Stimulated activated CD8-positive, alpha-beta memory T cell treated with anti-CD3 and anti-CD28 coated beads, Interleukin-12 subunit alpha, Interleukin-12 subunit beta, amount 100 ng/mL, for 1 hour (primary cell): ENCODE results near the gene LDB3.

Source experiments
- DNase-seq: peaks from one replicate; pipeline ENCODE4 v3.0.0-alpha.2; 2020; ENCODE audit warnings: low read depth

The LDB3 gene

DNA sequence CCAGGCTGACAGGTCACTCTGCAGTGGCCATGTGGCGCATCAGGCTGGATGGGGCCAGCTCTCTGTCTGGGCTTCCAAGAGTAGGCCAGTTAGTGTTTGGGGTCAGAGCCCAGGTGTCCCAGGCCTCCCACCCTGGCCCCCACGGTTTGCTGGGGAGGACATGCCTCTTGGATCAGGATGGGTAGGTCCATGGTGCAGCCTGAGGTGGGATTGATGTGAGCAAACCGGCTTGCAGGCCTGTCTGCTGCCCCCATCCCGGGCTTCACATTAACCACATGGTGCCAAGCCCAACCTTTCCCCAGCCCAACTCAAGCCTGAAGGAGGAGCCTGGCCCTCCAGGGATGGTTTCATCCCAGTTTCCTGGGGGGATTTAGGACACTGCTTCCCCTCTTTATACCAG lies 39.2 kb downstream of the LDB3 start:
- DNase-seq, result no peak

DNA sequence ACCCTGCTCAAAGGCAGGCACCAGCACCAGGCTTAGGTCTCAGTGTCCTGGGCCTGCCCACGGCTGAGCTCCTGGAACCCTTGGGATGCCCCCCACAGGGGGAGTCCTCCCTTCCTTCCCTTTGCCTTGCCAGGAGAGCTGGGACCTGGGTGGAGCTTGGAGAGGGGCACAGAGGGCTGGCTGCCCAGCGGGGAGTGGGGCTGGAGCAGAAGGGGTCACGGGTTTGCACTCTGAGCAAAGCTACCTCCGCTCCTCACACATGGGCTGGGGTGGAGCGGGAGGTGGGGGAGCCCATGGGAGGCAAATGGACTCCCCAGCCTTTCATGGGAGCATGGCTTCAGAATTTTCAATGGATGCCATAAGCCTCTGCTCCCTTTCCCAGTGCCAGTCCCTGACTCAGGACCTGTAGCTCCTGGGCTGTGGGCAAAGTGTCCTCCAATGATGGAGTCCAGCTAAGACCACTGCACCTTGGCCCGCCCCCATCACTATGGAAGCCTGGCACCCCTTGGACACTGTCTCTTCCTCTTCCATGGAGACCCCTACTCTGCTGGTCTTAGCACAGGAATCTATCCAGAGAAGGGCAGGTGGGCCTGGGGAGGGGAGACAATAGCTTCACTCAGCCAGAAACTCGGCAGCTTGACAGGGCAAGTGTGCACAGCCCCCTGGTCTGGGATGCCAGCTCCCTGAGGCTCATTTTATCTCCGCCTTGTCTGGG lies 39.9 kb downstream of the LDB3 start:
- DNase-seq, result no peak

DNA sequence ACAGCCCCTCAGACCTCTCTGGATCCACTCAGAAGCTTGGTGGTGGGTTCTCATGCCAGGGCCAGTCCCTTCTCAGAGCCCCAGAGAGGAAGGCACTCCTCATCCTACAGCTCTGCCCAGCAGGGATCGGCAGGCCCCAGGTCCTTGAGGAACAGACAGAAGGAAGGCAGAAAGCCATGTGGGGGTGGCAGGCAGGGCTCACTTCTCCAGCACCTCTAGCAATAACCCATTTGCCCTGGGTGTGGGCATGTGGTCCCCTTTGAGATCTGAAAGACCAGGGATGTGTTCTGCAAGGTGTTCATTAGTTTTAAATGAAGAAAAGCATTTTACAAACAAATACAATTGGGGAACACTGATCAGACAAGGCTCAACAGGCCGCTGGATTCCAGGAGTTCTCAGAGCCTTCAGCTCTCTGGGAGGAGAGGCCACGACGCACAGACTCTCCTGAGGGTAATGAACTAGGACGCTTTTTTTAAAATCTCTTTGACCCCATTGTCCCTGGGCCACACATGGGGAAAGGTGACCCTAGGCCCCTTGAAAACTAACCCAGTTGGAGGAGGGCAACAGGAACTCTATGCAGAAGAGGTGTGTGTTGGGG lies 40.6 kb downstream of the LDB3 start:
- DNase-seq, result no peak

DNA sequence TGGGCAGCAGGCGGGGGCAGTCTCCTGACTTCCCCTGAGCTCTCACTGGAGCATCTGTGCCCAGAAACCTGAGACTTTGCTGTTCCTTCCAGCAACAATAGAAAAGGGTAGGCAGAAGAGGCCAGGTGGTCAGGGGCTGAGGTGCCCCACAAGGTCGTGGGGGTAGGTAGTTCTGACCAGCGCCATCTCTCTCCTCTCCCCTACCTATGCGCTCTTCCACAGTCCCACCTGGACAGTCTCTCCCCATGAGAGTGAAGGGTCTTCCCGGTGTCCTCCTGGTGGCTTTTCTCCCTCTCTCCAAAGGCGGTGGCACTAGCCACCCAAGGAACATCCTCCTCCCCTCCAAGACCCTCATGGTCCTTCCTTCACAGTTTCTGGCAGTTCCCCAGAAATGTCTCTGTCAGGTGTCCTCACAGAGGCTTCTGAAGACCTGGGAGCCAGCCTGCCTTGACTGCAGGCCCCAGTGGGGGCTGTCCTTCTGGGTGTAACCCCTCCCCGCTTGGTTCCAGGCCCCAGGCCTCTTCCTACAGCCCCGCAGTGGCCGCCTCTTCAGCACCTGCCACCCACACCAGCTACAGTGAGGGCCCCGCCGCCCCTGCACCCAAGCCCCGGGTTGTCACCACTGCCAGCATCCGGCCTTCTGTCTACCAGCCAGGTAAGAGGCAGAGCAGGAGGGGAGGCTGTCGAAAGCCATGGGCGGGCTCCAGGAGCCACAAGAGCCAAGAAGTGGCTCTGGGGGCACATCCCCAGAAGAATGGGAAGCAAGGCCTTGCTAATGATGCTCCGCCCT lies 41.3 kb downstream of the LDB3 start:
- DNase-seq, result no peak

DNA sequence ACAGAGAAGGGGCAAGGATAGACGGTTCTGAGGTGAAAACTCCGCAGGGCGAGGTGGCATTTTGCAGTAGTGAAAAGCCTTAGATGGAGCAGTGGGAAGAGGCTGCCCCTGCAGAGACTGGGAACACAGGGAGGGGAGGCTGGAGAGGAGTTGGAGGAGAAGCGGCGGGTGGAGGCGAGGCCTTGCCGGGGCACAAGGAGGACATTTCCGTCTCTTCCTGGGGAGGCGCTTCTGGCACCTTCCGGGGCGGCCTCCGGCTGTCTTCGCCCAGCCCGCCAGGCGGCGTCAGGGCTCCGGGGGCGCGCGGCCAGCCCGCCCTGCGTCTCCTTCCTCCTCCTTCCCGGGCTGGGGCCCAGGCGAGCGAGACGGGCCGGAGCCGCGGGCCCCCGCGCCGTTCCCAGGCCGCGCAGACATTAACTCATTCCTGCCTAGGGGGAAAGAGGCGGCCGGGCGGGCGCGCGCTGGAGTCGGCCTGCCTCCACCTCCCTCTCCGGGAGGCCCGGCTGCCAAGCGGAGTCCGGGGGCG lies 42.7 kb downstream of the LDB3 start:
- DNase-seq, result peak; percentile 70

DNA sequence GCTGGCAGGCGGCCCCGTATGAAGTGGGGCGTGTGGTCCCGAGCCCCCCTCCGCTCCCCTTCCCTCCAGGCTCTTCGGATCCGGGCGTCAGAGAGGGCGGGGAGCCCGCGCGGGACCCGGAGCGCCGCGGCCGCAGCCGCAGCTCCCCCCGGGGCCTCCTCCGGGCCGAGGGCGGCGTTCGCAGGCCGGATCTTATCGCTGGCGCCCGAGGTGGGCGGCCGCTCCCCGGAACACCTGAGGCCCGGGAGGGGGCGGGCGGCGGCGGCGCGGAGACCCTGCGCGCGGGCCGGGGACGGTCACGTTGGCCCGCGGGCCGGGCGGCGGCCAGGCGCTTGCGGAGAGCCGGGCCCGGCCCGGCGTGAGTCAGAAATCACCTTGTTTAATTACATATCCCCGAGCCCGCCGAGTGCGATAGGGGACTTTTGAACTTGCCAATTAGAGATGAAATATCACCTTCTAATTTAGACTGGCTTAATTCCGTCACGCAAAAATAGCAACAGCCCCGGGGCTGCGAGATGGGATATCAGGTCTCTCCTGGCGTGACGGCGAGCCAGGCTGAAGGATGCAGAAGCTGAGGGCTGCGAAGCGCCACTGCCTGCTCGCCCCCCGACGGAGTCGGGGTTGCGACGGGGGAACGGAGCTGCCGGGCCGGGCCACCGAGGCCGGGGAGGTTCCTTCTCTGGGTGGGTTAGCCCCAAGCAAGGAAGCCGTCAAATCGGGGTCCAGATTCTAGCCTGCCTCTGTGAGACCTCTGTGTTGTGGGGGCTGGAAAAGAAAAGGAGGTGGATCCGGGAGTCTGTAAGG lies 43.4 kb downstream of the LDB3 start:
- DNase-seq, result peak; percentile 4

DNA sequence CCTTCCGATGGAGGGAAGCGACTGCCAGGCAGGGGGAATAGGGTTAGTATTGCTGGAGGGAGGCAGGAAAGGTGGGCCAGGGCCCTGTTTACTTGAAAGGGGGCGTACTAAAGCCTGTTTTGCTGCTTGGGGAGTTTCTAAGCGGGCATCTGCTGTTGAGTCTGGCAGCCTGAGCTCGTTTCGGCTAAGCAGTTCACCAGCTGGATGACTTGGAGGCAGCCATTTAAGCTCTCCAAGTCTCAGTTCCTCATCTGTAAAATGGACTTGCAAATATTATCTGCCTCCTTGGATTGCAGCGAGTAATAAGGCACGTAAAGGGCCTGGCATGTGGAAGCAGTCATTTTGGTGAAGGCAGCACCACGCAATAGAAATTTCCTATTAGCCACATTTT lies 44.0 kb downstream of the LDB3 start:
- DNase-seq, result no peak

DNA sequence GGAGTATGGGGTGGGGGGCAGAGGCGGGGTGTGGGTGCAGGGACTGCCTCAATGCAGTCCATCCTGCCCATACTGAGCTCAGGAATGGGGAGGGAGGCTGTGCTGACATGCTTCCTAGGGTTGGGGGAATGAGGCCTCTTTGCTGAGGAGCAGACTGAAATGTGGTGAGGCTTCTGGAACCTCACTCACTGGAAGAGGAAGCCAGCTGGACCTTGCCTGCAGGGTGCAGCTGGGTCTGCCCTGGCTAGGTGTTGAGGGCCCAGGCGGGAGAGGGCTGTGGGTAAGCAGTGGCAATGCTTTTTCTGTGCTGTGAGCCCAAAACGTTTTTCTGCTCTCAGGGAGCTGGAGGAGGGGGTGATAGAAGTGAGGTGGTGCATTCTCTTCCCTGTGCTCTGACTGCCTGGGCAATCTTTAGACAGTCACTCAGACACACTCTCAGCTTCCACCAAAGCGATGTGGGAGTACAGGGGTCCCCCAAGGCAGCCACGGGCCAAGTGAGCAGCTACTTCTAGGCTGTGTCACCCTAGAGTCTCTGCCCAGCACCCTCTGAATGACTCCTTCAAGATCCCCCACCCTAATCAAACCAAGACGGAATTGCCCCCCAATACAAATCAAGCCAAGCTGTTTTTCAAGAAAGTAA lies 47.0 kb downstream of the LDB3 start:
- DNase-seq, result no peak

DNA sequence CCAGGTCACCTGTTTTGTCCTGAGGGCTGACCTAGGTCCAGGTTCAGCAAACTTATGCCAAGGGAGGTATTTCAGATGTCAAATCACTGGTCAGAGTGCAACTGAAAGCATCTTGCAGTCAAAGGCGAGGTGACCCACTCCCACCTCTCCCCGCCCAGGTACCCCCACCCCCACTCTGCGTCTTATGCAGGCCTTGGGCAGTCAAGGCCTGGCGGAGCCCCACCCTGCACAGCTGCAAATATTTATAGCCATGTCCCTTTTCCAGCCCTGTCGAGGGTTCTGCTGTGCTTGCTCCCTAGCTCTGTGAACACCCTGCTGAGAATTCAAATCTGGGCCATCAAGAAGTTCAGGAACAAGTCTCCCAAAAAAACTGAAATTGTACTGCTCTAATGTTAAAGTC lies 47.5 kb downstream of the LDB3 start:
- no peak for DNase-seq

DNA sequence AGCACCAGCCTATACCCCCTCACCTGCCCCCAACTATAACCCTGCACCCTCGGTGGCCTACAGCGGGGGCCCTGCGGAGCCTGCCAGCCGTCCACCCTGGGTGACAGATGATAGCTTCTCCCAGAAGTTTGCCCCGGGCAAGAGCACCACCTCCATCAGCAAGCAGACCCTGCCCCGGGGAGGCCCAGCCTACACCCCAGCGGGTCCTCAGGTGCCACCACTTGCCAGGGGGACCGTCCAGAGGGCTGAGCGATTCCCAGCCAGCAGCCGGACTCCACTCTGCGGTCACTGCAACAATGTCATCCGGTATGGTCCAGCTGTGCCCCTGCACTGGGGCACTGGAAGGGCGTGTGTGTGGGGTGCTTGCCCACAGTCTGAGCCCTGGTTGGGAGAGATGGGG lies 48.2 kb downstream of the LDB3 start:
- no peak for DNase-seq

DNA sequence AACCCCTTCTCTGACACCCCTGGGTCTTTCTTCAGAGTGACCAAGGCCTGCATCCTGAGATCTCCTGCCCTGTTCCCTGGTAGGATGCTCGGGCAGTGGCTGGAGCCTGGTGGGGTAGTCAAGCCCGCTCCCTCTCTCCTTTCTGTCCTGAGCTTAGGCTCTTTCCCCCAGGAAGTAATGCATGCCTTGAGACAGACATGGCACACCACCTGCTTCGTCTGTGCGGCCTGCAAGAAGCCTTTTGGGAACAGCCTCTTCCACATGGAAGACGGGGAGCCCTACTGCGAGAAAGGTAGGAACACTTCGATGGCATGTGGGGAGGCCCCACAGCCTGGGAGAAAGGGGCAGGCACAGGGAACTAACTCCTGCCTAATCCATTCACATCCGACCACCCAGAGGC lies 50.2 kb downstream of the LDB3 start:
- no peak for DNase-seq

DNA sequence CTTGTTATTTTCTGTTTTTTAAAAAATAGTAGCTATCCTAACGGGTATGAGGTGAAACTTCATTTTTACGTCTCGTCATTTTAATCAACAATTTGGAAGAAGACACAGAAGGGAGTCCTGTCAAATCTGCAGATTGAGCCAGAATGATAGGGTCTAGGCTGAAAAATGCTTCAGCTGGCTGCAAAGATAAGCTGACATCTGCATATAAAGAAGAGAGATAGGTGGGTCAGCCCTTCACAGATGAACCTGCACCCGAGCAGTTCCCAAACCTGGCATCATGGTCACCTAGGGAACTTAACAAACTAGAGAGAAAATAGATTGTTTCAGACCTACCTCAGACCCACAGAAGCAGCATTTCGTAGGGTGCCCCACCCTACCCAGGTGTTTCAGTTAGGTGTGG lies 52.9 kb downstream of the LDB3 start:
- no peak for DNase-seq

DNA sequence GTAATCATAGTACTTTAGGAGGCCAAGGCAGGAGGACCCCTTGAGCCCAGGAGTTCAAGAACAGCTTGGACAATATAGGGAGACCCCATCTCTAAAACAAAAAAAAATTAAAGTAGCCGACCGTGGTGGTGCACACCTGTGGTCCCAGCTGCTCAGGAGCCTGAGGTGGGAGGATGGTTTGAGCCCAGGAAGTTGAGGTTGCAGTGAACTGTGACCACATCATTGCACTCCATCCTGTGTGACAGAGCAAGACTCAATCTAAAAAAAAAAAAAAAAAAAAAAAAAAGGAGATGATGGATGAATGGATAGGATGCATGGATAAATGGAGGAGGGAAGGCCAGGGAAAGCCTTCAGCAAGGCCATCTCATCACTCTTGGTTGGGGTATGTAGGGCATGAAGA lies 54.7 kb downstream of the LDB3 start:
- no peak for DNase-seq

DNA sequence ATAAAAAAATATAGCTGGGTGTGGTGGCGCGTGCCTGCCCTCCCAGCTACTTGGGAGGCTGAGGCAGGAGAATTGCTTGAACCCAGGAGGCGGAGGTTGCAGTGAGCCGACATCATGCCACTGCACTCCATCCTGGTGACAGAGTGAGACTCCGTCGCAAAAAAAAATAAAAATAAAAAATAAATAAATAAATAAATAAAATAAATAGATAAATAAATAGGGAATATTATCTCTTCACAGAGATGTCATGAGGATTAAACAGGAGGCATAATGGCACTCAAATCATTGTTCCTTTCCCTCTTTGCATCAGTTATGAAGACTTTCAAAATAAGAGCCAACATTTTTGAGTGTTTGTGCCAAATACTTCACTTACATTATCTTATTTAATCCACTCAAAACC lies 56.1 kb downstream of the LDB3 start:
- DNase-seq, result no peak

DNA sequence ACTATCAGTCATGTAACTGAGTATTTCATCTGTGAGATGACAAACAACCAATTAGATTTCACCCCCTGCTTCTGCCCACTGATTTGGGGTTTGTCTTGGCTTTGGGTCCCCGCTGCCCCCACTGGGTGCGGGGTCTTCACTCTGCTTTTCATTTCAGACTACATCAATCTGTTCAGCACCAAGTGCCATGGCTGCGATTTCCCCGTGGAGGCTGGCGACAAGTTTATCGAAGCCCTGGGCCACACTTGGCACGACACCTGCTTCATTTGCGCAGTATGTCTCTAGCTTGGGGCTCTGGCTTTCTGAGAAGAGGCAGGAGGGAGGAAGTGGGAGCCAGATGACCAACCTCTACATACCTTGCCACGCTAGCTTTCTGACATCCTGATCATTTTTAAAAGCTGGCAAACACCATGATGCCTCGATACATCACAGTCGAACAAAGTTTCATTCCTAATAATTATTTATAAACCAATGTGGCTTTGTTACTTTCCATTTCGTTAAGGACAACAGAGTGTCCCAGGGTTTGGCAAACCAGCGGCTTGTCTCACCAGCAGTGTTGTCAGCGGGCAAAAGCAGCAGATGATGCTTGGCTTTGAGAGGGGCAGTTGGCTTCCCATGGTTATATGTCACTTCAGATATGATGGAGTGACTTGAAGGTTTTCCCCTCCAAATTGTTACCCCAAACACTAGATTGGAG lies 57.8 kb downstream of the LDB3 start:
- DNase-seq, result no peak

DNA sequence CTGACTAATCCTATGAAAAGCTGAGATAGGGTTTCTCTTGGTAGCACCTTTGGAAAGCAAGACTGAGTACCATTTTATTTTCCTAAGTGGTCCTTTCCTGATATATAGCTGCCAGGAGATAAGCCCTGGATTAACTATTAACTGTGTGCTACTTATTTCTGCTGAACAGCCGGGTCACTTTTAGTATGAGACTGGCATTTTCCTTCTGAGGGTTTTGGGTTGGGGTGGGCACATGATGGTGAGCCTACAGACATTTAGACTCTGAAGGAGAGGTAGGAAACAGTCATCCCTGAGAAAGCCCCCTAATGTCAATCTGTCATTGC lies 58.3 kb downstream of the LDB3 start:
- no peak for DNase-seq

DNA sequence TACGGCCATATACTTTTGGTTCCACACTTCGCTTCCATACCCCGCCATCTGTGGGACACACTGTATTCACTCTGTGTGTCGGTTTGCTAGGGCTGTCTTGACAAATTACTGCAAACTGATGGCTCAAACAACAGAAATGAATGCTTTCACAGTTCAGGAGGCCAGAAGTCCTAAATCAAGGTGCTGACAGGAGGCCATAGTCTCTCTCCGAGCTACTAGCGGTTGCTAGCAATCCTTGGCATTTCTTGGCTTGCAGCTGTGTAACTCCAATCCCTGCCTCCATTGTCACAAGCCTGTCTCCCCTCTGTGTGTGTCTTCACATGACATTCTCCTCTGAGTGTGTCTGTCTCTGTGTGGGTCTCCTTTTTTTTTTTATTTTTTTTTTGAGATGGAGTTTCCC lies 59.2 kb downstream of the LDB3 start:
- DNase-seq, result no peak

DNA sequence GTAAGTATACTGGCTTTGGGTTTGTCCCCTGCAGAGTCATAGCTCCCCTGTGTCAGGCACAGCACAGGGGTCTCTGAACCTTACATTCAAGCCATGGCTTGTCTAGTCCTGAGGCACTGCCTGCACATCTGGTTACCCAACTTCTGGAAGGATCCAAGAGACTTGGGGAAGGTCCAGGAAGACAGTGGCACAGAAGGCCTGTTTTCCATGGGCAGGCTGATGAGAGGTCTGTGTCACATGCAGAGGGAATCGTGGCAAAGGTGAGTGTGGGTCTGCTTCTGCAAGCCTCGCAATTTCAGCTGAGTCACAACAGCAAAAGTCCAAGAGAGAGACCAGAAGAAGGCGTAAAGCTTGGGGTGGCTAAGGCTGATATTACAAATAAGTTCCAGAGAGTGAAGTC lies 59.7 kb downstream of the LDB3 start:
- no peak for DNase-seq

DNA sequence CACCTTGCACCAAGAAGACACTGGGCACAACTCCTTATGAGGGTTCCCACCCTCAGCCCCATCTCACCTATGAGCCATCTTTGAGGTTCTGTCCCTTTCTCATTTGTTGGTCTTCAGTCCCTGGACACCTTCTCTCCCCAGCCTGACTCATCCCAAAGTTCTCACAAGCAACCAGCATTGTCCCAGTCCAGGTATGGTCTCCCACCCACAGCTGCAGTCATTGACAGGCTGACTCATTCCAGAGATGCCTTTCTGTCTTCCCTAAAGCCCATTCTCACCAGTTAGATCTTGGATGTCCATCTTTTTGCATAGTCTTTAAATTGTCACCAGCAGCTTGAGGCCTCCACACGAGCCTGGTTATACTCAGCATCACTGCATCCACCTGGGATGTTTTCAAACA lies 61.4 kb downstream of the LDB3 start:
- DNase-seq, result no peak

DNA sequence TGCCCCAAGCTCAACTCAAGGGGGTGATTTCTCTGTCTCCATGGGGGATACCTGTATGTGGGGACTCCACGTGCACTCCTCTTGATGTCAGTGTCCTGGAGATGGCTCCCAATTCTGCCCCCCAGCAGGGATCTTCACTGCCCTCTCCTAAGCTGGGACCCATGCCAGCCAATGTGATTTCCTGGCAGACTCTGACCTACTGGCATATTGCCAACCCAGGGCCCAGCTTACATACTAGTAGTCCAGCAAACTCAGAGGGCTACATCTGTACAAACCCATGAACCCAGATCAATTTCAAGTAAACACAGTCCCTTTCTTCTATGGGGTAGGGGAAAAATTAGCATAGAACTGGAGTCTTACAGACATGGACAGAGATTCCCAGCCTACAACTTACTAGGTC lies 61.9 kb downstream of the LDB3 start:
- no peak for DNase-seq

DNA sequence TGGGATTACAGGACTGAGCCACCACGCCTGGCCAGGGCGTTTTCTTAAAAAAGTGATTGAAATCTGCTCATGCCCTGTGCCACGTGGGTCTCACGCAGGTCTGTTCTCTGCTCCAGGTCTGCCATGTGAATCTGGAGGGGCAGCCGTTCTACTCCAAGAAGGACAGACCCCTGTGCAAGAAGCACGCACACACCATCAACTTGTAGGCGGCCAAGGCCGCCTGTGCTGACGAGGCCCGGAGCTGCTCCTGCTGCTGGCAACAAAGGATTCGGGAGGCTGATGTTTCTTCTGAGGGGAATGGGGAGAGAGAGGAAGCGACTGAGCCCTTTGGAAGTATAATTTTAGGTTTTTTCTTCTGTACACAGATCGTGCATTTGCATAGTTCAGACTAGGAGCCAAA lies 64.5 kb downstream of the LDB3 start:
- no peak for DNase-seq
